GM19240 (cell line): ENCODE data around the gene FHDC1.

Experiments
- DNase-seq: peaks from one replicate; pipeline ENCODE4 v3.0.0; 2011; ENCODE audit warnings: low spot score; ENCODE audit not compliant: insufficient read length

FHDC1 gene

DNA sequence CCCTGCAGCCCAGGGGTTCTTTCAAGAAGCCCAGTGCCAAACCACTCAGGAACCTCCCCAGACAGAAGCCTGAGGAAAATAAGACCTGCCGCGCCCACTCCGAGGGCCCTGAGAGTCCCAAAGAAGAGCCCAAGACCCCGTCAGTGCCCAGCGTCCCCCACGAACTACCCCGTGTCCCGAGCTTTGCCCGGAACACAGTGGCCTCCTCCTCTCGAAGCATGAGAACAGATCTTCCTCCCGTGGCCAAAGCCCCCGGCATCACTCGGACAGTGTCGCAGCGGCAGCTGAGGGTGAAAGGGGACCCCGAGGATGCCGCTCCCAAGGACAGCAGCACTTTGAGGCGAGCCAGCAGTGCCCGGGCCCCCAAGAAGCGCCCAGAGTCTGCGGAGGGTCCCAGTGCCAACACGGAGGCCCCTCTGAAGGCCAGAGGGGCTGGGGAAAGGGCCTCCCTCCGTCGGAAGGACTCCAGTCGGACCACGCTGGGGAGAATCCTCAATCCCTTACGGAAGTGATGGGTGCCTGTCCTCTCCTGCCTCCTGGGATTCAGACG, 40.2 kb downstream of the FHDC1 start:
- DNase-seq, result no peak

DNA sequence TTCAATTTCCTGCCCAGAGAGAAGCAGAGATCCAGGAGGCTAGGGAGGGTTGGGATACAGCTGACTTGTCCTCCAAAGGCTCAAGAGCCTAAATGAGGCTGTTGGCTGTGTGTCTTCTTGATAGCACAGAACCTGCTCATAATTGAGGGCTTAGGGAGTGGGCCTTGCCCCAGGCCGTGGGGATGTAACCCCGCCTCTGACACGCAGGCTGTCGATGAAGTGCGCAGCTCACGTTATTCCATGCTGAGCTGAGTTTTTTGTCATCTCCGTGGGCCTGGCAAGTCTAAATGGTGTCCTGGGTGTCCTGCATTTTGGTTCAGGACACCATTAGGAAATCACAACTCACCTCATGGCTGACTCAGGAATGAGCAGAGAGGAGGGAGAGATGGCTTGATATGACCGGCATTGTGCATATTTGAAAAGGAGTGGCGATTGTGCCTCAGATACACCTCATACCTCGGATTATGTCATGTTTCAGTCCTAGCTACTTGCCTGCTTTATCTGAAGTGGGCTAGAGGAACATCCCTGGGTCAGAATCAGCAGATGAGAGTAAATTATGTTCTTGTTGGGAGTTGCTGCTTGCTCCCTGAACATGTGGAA, 43.7 kb downstream of the FHDC1 start:
- DNase-seq, result no peak

DNA sequence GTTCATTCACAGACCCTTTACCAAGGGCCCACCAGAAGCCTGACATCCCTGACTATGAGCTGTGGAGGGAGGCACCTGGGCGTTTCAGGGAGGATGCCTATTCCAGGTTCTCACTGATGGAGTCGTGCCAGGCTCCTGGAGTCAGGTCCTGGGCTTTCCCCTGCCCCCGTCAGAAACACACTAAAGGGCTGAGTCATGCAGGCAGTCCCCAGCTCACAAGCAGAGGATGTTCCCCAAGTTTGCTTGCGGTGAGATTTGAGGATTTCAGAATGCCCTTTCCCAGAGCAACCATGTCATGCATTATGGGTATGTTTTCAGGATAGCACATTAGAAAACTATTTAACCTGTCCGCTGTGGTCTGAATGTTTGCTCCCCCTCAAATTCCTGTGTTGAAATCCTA, 45.2 kb downstream of the FHDC1 start:
- no peak for DNase-seq

DNA sequence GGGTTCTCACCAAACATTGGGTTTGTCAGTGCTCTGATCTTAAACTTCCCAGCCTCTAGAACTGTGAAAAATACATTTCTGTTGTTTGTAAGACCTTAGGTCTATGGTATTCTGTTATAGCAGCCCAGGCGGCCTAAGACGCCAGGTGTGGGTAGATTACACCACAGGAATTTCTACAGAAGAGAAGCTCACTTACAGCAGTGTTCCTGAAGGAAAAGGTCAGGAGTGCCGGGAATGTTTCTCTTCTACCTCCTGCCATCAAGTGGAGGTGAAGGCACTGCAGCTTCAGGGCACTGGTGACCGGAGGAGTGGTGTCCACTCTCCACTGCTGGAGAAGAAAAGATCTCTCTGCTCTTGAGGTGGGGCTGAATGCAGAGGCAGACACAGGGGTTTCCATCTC, 45.7 kb downstream of the FHDC1 start:
- DNase-seq, result no peak

DNA sequence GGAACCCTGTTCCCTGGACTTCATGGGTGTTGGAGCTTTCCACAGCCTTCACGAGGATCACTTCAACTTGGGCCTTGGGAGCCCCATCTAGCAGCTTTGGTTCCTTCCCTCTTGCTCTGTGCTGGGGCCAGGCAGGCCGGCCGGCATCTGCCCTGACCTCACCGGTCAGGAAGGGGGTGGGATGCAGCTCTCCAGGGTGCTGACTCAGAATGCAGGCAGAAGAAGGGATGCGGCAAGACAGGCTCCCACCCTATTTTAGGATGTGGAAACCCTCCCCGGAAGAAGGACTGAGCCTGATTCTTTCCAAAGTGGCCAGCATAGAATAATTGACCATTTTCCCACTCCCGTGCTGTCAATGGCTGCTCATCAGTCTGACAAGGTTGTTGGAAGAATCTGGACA, 47.1 kb downstream of the FHDC1 start:
- DNase-seq, result no peak

DNA sequence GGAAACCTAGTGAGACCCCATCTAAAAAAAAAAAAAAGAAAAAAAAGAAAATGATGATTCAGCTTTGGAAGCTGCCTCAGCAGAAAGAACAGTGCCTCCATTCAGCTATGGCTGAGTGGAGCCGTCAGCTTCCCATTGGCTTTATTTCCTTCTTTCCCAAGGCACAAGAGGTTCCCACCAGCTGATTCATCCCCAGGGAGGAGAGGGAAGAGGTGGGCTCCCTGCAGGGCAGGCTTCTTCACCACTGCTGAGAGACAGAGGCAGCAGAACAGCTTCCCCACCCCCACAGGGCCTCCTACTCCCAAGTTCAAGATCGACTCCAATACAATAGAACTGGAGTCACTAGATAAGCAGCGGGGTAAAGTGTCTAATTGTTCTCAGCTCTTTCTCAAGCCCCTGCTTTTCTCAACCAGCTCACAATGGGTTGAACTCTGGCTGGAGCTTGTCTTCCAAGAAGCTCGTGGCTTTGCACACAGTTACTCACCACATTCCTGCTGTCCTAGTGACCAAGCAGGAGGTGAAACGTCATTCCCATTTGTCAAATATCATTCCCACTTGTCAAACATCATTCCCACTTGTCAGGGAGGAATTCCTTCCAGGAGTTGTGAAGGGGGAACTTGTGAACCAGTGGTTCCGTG, 47.8 kb downstream of the FHDC1 start:
- no peak for DNase-seq

DNA sequence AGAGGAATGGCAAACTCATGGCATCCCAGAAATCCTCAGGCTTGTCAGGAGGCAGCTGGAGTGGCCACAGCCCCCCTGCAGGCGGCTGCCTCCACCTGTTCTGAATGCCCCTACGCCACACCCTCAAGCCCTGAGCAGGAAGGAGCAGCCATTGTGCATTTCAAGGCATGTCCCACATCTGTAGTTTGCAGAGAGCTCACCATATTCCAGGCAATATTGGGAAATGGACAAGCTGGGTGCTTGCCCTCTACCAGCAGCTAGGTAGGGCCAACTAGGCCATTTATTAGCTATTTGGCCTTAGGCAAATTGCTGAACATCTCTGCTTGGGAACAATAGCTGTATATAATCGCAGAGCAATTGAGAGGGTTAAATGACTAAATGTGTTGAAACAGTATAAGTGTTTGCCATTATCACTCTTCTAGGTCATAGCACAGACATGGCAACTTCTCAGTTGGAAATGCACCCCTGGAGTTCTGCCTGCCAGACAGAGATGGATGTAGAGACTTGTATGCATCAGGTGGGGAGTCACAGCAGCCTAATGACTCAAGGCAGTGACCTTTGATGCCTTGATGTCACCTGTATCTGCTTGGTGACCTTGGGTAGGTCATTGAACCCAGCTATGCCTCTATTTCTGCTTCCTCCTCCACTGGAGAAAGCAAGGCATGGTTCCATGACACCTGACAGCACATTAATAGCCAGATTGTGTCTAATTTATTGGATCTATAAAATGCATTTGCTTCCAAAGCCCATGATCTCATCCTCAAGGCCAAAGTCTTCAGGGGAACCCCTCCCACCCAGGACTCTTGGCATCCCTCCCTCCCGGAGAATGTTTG, 52.8 kb downstream of the FHDC1 start:
- no peak for DNase-seq

DNA sequence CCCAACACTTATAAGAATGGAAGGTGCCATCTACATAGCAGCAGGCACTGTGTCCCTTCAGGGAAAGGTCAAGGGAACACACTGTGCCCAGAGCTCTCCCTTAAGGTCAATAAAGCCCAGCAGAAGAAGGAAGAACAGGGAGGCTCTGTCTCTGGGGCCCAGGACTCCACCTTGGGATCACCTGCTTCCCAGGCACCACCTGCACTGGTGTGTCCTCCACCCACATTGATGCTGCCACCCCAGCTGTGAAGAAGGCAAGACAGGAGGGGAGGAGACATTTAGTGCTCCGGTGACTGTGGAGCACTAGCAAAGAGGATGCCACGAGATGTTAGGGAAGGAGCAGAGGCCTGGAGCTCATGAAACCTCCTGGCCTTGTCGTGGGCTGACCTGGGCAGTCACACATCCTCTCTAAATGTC, 53.4 kb downstream of the FHDC1 start:
- no peak for DNase-seq

DNA sequence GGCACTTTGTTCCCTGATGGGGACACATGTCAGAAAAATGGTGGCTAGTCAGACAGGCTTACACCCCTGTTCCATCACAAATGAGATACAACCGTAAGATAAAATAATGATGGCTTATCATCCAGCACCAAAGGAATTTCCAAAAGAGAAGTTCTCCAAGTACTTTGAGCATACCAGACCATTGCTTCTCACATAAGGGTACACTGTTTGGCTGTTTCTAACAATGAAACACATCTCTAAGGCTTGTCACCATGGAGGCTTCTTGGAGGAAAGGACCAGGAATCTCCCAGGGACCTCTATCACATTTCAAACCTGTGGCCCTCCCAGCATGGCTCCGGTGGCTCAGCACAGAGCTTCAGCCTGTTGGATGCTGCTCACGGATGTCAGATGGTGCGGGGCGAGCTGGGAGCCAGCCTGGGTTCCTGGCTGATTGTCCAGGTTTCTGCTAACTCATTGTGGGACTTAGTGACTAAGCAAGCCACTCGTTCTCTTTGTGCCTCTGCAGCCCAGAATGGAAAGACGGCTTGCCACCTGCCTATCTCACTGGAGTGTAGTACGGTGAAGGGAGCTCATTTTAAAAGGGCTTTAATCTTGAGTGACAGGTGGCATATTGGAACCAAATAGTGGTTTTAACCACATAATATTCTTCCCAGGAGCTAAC, 54.5 kb downstream of the FHDC1 start:
- DNase-seq, result no peak

DNA sequence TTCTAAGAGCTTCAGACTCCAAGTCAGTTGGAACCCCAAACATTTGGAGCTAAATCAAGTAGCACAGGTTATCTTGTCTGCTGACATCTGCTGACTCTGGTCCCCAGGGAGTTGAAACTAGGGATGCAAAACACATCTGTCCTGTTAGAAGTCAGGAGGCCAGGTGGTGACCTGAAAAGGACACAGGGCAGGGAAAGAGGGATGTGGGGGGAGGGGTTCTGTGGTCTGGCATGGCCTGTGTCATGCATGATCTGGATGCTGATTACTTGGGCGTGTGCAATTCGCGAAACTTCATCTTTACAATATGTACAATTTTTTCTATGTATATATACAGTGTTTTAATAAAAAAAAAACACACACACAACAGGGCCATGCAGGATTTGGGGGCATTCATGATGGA, 55.3 kb downstream of the FHDC1 start:
- no peak for DNase-seq

DNA sequence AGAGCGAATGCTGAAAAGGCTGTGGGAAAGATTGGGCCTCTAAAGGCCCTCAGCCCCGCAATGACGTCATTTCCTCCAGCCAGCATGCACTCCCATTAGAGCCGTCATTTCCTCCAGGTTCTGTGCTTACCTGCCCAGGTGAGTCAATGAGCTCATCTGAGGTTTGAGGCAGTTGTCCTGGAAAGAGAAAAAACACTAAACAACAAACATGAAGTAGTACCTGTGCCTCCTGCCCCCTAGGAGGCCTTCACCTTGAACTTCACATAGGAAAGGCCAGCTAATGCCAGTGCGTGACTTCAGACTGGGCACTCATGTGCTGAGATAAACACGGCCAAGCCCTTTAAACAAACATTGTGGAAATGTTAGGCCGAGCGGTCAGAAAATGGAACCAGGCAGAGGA, 55.9 kb downstream of the FHDC1 start:
- DNase-seq, result no peak

DNA sequence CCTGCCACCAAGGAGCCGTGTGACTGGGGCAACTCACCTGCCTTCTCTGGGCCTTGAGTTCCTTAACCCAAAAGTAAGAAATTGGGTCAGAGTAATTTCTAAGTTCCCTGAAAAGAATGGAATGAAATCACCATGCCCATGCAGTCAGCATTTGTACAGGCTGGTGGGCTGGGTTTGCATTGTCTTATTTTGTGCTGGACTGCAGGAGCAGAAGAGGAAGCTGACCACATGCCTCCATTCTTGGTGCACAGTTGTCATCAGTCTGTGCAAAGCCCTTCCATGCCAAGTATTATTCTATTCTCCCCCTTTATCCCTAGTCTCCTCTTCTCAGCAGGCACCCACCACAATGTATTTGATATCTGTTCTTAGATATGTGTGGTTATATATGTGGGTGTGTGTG, 56.3 kb downstream of the FHDC1 start:
- no peak for DNase-seq

DNA sequence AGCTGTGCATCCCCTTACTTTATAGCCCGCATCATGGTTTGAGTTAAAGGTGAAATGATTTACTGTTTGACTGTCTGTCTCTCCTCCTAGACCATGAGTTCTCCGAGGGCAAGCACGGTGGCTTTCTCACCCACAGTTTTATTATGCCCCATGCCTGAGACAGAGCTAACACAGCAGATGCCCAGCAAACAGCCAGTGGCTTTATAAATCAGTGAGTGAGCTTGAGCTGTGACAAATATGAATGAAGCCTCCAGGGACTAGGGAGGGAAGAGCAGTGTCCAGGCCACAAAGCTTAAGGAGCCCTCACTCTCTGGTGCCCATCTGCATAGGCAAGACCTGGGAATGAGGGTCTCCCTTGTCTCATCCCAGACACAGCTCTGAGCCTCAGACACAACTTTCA, 57.9 kb downstream of the FHDC1 start:
- DNase-seq, result no peak

DNA sequence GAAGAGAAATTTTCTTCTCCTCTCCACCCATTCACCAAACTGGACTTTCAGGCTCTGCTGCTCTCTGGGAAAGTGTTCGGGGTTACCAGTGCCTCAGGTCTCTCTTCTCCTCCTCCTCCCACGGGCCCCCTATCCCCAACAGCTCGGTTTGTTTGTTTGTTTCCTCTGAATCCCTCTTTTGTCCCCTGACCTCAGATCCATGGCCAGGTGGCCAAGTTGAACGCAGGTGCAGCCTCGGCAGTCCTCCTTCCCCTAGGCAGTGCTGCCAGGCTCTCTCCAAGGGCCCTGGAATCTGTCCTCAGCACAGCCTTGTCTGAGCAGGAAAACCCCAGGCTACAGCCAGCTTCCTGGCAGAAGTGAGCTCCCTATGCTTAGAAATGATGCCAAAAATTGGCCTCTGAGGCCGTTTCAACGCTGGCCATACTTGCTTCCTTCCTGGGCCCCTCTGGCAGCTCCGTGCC, 60.0 kb downstream of the FHDC1 start:
- no peak for DNase-seq

DNA sequence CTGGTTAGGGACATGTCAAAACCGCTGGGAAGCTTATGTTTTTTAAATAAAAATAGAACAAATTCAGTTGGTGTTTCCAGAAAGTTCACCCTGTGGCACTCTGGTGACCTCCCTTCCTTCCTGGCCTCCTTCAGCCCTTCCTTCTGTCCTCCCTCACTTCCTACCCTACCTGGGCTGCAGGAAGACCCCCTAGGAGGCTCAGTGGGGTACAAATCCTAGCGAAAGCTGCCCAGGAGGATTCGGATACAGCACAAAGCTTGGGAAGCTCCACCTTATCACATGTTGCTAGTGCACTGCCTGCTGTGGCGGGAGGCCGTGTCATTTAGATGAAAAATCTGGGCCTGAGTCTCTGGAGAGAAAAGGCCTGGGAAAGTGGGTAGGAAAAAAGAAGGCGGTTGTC, 60.5 kb downstream of the FHDC1 start:
- DNase-seq, result no peak

DNA sequence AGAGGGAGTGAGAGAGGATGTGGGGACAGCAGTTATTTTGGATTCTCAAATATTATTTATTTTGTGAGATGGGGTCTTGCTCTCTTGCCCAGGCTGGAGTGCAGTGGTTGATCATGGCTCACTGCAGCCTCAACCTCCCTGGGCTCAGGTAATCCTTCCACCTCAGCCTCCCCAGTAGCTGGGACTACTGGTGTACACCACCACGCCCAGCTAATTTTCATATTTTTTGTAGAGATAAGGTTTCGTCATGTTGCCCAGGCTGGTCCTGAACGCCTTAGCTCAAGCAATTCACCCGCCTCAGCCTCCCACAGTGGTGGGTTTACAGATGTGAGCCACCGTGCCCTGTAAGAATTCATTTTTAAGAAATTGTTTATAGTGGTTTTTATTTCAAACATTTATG, 61.2 kb downstream of the FHDC1 start:
- no peak for DNase-seq

DNA sequence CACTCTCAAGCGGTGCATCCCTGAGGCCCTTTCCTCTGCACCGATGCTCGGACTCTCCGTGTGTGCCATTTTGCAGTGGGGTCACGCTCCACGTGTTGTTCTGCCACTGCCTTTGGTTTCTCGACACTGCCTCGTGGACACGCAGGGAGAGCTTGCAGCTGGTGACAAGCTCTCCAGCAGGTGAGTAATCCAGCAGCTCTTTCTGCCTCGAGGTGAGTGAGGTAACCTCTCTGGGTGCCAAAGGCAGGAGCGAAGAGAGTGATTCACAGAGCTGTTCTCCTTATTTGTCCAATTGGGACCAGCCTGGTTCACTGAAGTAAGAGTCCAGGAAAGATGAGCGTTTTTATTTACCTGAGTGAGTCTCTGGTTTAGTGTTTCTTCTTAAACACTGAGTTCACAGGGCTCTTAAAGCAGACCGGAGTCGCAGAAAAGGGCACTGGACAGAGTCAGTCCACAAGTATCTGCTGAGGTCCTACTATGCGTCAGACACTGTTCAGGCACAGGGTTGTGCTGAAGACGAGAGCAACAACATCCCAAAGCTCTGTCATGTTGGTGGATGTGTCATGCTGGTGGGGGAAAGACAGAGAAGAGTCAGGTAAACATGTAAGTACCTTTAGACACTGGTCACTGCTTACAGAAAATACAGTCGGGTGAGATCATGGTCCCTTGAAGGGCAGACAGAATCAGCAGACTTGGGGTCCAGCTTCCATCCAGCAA, 61.8 kb downstream of the FHDC1 start:
- DNase-seq, result no peak

DNA sequence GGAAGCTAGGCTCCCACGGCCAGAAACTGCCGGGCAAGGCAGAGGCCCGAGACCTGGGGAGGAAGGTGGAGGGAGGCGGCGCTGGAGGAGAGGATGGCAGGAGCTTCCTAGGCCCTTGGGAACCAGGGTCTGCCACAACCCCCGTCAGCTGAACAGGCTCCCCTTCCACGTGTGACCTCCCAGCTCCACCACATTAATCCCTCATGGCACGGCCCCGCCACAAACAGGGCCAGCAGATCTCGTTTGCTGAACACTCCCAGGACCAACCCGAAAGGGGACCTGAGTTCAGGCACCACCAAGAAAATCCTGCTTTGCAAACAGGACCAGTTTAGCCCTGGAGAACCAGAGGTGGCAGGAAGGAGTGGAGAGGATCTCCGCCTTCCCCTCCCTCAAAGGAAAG, 62.7 kb downstream of the FHDC1 start:
- no peak for DNase-seq

DNA sequence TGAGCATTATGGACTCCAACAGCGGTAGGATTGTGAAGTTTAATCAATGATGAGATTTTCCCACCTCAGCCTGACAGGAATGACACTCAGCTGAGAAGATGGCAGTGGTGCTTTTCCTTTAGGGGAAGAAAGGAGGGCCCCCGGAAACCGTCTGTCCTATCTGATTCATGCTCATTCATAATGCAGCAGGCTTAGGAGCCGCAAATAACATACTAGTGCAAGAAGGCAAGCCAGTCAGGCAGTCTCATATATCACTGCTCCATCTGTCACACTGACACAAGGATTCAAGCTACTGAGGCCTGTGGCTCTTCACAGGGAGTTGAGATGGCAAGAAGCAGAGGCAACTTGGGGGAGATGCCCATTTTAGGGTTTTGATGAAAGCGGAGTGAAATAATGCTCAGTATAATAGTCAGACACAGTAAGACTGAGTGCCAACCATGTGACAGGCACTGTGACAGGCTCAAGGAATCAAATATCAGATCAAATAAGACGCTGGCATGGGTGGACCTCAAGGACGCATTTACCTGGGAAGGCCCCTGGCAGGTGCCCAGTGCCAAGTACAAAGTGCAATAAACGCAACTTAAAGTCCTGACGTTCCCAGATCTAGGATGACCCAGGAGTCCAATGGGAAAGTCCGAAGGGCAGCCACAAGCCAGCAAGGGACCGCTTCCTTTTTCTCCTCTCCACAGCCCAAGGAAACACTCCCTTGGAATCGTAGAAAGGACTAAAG, 63.4 kb downstream of the FHDC1 start:
- no peak for DNase-seq

DNA sequence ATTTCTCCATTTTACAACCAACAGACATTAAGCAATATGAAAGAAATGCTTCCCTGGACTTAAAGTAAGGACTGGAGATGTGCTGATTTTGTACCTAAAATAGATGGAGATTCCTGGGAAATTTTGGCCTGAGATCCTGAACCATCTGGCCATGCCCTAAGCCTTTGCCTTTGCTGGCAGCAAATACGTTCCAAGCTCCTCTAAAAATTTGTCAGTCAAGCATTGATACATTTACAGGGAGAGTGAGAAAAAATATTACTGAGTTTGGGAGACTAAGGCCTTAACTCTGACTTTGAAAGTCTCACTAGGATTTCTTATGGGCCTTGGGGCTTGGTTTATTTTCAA, 63.9 kb downstream of the FHDC1 start:
- no peak for DNase-seq

DNA sequence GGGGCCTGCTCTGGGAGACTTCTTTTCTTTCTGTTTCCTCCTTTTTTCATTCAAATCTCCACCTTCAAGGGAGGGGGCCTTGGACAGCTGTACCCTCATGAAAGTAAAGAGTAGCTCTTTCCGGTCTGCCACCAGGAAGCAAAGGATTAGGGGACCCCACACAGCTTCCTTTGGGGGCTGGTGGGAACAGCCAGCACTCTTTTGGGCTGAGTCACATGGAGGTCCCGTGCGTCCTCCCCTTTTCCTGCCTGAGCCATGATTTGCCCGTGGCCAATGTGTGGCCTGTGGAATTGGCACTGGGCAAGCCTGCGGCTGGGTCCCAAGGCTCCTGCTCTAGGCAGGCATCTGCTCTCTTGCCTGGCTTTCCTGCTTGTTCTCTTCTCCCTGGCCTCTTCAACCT, 65.5 kb downstream of the FHDC1 start:
- no peak for DNase-seq
